ENCODE data around the gene SMC1B.

Gene SMC1B

DNA sequence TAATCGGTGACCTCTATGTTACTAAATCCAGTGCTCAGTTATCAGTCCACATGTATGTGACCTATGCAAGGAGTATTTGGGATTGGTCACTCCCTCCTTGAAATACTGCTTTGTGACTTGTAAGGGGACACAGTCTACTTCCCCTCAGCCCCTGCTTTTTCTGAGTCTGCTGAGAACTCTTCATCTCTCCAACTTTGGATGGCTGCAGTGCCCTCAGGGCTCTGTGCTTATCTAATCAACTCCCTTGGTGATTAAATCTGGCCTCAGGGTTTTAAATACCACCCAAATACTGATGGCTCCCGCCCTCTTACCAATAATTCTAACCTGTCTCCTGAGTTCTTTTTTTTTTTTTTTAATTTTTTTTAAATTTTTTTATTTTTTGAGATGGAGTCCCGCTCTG is 63.5 kb downstream of the SMC1B start:
- TF ChIP-seq, protein P1, sequence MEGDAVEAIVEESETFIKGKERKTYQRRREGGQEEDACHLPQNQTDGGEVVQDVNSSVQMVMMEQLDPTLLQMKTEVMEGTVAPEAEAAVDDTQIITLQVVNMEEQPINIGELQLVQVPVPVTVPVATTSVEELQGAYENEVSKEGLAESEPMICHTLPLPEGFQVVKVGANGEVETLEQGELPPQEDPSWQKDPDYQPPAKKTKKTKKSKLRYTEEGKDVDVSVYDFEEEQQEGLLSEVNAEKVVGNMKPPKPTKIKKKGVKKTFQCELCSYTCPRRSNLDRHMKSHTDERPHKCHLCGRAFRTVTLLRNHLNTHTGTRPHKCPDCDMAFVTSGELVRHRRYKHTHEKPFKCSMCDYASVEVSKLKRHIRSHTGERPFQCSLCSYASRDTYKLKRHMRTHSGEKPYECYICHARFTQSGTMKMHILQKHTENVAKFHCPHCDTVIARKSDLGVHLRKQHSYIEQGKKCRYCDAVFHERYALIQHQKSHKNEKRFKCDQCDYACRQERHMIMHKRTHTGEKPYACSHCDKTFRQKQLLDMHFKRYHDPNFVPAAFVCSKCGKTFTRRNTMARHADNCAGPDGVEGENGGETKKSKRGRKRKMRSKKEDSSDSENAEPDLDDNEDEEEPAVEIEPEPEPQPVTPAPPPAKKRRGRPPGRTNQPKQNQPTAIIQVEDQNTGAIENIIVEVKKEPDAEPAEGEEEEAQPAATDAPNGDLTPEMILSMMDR (IDR thresholded peaks at IDR 0.05; ENCODE audit: insufficient read depth, low read depth, low read length, missing control alignments): no peak
- no peak for DNase-seq (ENCODE audit: low read depth)
- no peak overlapping the region for H3K4me3 ChIP-seq (ENCODE audit: low read length)

DNA sequence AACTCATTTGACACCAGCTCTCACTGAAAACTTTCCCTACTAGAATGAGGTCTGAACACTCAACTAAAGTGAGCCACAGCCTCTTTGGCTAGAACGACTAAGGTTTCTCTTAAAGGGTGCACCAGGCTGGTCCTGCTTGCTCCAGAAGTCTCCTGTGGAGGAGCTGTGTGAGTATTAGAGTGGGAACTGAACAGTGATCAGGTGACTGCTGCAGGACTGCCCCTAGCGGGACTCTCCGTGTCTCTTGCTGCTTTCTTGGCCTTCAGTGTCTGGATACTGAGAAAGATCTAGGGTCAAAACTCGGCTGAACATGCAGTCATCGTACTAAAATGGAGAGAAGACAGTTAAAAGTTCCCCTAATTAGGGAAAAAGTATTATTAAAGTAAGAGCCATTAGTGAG is 69.1 kb downstream of the SMC1B start:
- no peak for DNase-seq (ENCODE audit: low read depth)
- TF ChIP-seq, protein P1 (IDR thresholded peaks at IDR 0.05; ENCODE audit: insufficient read depth, low read depth, low read length, missing control alignments): peak; percentile 11
- H3K4me3 ChIP-seq (ENCODE audit: low read length): no peak overlapping the region

DNA sequence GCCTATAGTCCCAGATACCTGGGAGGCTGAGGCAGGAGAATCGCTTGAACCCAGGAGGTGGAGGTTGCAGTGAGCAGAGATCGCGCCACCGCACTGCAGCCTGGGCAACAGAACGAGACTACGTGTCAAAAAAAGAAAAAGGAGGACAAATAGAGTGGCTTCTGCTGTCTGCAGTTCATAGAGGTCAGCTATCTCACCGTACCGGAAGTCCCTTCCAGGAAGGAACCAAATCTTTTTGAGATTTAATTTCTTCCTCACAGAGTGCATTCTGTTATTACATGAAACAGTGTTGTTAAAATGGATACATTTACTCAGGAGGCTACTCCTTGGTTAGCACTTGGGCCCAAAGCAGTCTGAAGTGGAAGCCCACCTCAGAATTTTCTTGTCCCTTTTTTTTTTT is 70.3 kb downstream of the SMC1B start:
- TF ChIP-seq, protein P1 (IDR thresholded peaks at IDR 0.05; ENCODE audit: insufficient read depth, low read depth, low read length, missing control alignments): no peak
- no peak for DNase-seq (ENCODE audit: low read depth)
- H3K4me3 ChIP-seq (ENCODE audit: low read length): no peak overlapping the region

DNA sequence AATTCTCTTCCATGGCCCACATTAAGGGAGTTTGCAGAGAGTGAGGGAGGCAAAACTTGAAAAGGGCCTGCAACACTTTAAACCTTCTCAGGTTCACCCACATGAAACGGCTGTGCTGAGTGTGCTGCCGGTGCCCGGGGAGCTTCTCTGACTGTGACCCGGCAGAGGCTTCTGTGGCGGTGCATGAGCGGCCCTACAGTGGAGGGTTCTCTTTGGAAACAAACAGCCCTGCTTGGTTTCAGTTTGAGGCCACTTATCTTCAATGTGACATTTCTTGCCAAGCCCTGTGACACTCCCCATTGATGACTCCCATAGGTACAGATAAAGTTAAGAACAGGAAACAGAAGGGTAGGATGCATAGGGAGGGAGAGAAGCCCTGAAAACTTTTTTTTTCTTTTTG is 71.9 kb downstream of the SMC1B start:
- DNase-seq (ENCODE audit: low read depth): no peak
- H3K4me3 ChIP-seq (ENCODE audit: low read length): no peak overlapping the region
- TF ChIP-seq, protein P1 (IDR thresholded peaks at IDR 0.05; ENCODE audit: insufficient read depth, low read depth, low read length, missing control alignments): no peak

DNA sequence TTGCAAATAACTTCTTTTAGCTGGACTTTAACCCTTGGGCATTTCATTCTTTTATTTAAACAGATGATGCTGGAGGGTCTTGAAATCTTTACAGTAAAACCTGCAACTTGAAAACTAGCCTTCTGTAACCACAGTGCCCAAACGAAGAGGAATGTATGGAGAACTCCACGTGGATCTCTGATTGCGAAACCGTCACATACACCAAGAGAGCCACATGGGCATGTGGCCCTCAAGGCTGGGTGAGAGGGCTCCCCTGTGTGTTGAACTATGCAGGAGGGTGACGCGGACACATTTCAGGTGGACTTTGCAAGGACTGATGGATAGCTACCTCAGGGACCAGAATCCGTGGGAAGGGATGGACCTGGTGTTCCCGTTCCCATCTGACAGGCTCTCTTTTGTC is 73.1 kb downstream of the SMC1B start:
- H3K4me3 ChIP-seq (ENCODE audit: low read length): no peak overlapping the region
- no peak for DNase-seq (ENCODE audit: low read depth)
- TF ChIP-seq, protein P1 (IDR thresholded peaks at IDR 0.05; ENCODE audit: insufficient read depth, low read depth, low read length, missing control alignments): no peak

DNA sequence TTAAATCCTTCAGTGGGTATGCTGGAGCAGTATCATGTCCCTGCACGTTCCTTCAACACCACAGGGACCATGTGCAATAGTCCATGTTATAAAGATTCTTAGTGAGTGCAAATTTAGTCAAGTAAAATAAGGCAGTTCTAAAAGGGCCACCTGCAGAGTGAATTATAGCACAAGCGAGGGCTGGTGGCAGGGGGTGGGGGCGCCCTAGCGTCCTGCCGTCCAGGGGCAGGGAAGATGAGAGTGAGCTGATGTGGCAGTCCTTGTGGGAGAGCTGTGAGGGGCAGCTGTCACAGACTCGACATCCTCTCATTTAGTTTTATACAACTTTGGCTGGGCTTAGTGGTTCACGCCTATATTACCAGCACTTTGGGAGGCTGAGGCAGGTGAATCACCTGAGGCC is 74.6 kb downstream of the SMC1B start:
- no peak for DNase-seq (ENCODE audit: low read depth)
- H3K4me3 ChIP-seq (ENCODE audit: low read length): no peak overlapping the region
- TF ChIP-seq, protein P1 (IDR thresholded peaks at IDR 0.05; ENCODE audit: insufficient read depth, low read depth, low read length, missing control alignments): no peak

DNA sequence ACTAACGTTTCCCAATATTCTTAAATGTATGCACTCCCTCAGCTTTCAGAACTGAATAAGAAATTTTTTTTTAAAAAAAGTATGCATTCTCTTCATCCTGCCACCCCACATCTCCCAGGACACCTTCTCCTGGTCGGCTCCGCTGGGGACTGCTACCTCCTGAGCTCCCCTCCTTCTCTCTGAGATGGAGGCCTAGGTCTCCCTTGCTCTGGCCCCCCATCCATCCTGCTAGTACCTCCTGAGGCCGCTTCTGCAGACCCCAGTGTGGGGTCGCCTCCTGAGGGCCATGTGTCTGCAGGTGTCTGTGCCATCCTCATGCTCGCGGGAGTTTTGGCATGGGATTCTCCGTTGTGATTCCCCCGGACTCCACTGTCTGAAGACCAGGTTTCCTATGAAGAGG is 75.9 kb downstream of the SMC1B start:
- DNase-seq (ENCODE audit: low read depth): no peak
- TF ChIP-seq, protein P1 (IDR thresholded peaks at IDR 0.05; ENCODE audit: insufficient read depth, low read depth, low read length, missing control alignments): no peak
- H3K4me3 ChIP-seq (ENCODE audit: low read length): no peak overlapping the region

All from epithelial cell of esophagus (primary cell).